DMS53 treated with DMSO at 0.1 percent for 48 hours (cell line): ENCODE data around the gene PNPLA2.

Experiments used
- DNase-seq: peaks from one replicate; lab custom pipeline; 2025; ENCODE audit not compliant: unreplicated experiment; lab: John Stamatoyannopoulos, UW

The PNPLA2 gene

DNA sequence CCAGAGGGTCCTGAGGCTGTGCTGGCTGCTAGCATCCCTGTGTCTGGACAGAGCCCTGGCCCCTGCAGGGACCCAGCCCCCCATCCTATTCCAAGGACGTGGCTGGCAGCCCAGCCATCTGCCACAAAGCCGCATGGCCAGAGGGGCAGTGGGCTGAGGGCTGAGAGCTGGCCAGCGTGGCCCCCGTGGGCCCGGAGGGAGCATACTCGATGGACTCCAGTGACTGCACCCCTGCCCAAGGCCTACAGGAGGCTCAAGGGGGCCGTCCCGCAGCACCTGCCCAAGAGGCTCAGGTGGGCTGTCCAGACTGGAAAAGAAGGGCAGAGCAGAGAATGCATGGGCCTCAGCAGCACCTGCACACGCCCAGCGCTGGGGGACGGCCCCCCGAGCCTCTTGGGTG is 37.1 kb downstream of the PNPLA2 start:
- no peak for DNase-seq

DNA sequence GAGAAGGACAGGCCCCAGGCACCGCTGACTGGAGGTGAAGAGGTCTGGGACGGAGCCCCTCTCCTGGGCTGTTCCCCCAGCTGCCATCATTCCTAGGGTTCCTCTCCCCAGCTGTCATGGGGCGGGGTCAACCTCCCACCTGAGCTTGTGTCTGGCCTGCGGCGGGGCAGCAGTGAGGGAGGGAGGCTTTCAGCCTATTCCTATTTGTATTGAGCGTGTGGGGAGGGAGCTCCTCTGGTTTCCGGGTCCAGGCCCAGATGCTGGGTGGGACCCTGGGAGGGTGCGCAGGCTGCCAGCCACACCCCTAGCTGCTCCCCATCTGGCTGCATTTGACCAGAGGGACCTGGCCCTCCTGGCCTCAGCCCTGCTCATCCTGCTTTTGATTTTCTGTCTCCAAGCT is 37.7 kb downstream of the PNPLA2 start:
- DNase-seq: no peak

DNA sequence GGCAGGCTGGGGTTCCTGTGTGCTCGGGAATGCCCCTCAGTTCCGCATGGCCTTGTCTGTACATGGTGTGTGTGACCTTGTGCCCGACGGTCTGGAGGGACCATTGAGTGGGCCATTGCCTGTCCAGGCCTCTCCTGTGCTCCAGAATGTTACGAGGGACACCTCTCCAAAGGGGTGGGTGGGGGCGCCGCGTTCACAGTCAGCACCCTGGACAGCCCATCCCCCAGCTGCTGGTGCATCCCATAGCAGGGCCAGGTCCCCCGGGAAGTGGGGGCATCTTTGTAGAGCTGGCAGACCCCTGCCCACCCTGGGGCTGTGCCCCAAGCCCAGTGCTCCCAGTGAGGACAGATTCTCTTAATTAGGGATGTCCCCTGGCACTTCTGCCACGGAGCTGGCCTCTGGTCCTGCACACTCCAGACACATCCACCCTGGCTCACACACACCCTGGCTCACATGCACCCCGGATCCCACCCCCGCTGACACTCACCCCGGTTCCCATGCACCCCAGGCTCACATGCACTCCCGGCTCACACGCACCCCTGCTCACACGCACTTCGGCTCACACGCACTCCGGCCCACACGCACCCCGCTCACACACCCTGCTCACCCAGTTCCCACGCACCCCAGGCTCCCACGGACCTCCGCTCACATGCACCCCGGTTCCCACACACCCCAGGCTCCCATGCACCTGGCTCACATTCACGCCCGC is 39.5 kb downstream of the PNPLA2 start:
- no peak for DNase-seq

DNA sequence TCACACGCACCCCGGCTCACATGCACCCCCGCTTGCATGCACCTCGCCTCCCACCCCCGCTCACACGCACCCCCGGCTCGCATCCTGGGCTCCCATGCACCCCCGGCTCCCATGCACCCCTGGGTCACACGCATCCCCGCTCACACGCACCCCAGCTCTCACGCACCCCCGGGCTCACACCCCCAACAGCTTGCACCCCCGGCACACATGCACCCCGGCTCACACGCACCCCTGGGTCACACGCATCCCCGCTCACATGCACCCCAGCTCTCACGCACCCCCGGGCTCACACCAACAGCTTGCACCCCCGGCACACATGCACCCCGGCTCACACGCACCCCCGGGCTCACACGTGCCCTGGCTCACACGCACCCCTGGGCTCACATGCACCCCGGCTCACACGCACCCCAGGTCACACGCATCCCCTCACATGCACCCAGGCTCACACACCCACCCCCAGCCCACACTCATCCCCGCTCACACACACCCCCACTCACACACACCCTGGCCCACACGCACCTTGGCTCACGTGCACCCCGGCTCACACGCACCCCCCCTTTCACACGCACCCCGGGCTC is 40.1 kb downstream of the PNPLA2 start:
- DNase-seq: no peak

DNA sequence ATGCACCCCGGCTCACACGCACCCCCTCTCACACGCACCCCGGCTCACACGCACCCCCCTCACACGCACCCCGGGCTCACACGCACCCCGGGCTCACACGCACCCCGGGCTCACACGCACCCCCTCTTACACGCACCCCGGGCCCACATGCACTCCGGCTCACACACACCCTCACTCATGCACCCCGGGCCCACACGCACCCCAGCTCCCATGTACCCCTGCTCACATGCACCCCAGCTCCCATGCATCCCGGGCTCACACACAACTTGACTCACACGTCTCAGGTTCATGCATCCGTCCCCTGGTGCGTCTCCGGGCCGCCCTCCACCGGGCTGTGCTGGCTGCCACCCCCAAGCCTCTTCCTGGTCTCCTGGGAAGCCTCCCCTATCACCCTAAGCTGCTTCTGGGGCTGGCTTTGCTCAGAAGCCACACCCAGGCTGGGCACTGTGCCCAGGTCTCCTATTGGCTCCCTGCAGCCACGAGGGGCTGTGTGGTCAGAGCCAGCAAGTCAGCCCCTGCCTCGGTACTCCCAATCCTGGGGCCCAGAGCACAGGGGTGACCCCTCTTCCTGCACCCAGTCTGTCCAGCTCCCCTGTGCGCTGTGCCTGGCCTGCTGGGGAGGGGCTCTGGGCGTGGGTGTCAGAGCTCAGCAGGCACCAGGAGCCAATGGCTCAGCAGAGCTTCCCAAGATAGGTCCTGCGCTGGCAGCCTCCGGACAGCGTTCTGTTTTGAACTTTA is 40.8 kb downstream of the PNPLA2 start:
- no peak for DNase-seq

DNA sequence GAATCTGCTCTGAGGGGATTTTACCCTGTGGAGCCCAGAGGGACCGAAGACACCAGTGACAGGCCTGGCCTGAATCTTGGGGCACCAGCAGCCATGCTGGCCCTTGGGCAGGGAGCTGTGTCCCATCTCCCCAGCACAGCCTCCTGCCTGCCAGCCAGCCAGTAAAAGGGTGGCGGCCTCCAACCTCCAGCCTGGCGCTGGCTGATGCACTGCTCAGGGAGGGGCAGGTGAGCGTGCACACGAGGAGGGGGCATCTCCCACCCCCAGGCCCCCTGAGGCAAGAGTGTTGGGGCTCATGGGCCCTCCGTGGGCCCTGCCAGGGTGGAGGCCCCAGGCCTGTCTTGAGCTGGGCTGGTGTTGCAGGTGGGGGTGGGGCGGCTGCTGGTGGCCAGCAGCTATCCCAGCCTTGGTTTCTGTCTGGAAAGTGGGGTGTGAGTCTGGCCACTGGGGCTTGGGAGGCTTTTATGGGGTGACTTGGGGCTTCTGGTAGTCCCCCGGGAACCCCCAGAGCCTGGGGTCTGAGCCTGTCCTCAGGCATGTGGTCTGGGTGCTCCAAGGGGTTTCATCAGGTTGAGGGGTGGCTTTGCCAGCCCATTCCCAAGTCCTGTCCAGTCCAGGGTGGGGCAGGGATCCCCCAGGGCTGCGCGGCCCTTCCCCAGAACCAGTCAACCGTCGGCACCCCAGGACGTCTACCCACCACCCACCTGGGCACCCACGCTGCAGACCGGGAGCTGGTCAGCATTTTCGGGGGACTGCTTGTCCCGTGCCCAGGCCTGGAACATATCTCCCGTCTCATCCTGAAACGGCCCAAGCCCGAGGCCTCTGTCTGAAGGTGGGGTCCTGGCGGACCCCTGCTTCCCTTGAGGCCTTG is 41.8 kb downstream of the PNPLA2 start:
- no peak for DNase-seq

DNA sequence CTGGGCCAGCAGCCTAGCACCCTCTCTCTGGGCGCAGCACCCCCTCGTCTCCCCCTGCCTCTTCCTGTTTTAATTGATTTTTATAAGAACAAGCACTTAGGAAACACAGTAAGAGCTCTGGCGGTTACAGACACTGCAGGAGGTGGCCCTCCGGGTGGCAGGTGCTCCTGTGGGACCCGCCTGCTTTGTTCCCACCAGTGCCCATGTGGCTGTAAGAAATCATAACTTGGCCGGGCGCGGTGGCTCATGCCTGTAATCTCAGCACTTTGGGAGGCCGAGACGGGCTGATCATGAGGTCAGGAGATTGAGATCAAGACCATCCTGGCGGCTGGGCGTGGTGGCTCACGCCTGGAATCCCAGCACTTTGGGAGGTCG is 42.4 kb downstream of the PNPLA2 start:
- no peak for DNase-seq

DNA sequence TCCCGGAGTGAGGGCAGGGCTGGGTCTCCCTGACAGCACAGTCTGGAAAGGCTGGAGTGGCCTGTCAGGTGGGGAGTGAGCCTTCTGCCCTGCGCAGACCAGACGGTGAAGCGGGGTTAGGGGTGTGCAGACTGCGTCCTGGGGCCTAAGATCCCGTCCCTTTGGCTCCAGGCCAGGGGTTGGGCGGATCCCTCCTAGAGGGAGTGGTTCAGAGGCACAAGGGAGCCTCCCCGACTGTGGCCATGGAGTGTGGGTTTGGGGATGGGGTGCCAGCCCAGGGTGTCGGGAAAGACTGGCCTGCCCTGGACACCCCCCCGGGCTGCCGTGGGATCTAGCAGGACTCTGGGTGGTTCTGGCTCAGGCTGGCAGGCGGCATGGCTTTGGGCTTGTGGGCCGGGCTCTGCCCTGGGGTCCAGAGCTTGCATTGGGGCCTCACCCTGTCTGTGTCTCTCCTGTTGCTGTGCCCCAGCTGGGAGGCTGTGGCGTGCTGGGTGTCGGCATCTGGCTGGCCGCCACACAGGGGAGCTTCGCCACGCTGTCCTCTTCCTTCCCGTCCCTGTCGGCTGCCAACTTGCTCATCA is 43.5 kb downstream of the PNPLA2 start:
- no peak for DNase-seq

DNA sequence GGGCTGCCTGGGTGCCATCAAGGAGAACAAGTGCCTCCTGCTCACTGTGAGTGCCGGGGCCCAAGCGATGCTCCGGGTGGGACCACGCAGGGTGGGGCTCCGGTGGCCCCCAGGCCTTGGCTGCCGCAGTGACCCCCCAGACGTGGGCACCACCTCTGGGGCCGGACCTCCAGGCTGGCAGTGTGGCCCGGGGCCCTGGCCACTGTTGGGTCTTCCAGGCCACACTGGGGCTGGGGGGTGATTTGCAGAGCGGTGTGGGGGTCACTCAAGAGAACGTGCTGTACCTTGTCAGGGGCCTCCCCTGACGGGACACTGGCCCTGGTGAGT is 43.9 kb downstream of the PNPLA2 start:
- no peak for DNase-seq

DNA sequence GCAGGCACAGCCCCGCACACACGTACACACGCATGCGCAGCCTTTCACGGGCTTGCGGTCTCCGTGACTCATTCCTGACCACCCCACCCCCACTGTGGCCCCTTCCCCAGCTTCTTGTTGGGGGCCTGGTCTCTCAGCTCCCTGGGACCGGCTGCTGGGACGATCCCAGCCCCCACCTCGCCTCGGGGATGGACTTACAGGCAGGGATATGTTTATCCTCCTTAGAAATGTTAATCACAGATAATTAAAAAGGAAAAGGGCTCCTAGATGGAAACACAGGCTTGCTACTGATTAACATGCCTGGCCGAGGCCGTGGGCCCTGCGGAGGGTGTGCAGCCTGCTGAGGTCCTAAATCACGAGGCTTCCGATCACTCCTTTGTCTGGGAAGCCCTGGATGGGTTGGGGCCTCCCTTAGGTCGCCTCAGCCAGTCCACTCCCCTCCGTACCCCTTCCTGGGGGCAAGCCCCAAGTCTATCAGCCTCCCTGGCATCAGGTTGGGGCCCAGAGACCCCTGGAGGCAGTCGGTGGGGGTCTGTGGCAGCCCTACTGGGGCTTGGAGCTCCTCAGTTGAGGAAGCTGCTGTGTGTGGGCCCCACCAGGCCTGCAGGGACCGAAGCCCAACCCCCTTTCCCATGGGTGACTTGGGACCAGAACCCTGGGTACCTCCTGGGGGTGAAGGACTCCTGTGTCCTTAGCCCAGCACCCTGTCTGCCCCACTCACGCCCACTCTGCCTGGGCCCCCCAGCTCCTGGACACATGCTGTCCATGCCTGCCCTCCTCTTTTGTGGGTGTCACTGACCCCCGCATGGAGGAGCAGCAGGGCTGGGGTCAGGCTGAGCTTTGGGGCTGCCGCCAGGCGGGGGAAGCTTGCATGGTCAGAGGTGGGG is 44.6 kb downstream of the PNPLA2 start:
- no peak for DNase-seq

DNA sequence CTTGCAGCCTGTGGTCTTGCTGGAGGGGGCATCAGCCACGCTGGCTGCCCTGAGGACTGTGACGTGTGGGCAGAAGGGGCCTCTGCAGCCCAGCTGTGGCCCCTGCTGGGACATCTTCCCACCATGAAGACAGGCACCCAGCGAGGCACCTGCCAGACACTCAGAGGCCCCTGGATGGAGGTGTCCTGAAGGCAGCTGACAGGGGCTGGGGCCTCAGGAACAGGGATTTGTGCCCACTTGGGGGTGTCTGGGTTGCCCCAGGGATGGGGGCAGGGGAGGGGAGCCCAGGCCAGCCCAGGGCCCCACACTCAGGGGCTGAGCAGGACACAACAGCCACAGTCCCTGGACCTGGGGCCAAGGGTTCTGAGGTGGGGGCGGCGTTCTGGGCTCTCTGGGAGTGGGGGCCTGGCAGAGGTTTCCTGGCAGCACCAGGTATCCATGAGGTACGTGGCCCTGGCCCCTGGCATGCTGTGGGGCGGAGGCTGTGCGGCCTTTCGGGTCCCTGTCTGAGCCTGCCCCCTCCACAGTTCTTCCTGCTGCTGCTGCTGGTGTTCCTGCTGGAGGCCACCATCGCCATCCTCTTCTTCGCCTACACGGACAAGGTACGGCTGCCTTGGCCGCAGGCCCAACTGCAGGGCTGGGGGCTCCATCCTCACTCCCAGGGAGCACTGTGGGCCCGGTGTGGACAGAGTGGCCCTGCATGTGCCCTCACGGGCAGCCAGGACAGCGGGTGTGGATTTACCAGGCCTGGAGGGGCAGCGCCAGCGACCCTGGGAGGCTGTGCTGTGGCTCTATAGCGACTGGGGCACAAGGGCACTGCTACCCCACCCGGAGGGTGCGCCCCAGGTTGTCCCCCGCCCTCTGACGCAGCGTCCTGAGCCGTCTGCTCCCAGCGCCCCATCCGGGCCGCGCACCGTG is 45.5 kb downstream of the PNPLA2 start:
- DNase-seq: no peak

DNA sequence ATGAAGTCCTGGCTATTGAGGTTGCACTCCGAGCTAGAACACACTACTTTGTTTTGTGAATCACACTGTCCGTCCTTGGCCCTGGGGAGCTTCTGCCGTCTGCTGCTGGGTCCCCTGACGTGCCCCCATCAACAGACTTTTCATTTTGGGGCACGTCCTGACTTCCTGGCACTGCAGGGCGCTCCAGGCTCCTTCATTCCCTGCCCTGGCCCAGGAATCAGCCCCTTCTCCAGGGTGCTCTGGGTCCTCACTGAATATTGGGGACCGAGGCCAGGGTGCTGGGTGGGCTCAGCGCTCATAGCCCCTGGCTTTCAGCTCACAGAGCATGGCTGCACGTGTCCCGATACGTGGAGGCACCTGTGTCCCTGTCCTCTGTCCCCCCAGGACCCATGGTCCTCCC is 46.2 kb downstream of the PNPLA2 start:
- DNase-seq: no peak

DNA sequence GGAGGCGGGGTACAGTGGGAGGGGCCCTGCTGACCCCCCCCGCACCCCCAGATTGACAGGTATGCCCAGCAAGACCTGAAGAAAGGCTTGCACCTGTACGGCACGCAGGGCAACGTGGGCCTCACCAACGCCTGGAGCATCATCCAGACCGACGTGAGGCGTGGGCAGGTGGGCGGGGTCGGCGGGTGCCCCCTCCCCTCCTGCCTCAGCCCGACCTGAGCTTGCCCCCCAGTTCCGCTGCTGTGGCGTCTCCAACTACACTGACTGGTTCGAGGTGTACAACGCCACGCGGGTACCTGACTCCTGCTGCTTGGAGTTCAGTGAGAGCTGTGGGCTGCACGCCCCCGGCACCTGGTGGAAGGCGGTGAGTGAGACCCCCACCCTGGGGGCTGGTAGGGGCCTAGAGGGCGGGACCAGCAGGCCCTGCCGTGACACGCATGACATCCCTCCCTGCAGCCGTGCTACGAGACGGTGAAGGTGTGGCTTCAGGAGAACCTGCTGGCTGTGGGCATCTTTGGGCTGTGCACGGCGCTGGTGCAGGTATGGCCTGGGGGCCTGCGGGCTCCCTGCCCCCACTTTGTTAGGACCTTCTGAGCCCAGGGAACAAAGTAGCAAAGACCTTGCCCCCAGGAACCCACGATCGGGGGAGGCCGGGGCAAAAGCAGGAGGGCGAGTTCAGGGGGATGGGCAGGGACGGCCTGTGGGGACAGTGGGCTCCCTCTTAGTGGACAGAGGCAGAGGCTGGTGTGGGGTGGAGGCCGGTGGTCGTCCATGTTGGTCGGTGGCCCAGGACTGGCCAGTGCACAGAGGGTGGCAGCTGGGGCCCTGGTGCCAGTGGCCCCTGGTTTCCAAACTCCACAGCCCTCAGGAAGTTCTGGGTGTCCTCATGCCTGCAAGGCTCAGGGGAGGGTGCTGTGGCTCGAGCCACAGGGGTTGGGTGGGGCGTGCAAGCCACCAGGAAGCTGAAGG is 47.0 kb downstream of the PNPLA2 start:
- DNase-seq: no peak

DNA sequence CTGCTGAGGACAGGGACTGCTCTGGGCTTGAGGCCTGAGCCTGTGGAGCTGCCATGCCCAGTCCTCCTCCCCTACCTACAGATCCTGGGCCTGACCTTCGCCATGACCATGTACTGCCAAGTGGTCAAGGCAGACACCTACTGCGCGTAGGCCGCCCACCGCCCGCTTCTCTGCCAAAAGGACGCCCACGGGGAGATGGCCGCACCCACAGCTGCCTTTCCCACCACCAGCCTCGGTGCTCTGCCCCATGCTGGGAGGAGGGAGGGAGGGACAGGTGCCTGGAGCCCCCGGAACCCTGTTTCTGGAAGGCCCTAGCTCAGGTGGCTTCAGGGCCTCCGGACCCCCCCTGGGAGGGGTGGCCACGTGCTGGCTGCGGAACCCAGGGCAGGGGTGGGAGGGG is 47.8 kb downstream of the PNPLA2 start:
- no peak for DNase-seq

DNA sequence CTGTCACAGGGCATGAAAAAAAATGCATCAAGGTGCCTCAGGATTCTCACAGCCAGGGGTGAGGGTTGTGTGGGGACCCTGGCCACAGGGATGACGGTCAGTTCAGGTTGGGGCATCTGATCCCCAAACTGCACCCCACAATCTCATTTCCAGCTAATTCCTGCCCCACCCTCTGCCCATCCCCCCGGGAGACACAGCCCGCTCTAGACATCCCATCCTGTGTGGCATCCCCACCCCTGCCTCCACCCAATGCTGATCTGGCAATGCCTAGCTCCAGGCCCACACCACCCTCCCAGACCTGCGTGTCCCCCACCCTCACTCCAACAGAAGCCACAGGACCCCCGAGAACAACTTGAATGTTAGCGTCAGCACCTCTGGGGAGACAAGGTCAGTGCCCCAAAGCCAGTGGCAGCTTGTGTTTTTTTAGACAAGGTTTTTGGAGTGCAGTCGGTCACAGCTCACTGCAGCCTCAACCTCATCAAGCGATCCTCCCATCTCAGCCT is 49.2 kb downstream of the PNPLA2 start:
- no peak for DNase-seq

DNA sequence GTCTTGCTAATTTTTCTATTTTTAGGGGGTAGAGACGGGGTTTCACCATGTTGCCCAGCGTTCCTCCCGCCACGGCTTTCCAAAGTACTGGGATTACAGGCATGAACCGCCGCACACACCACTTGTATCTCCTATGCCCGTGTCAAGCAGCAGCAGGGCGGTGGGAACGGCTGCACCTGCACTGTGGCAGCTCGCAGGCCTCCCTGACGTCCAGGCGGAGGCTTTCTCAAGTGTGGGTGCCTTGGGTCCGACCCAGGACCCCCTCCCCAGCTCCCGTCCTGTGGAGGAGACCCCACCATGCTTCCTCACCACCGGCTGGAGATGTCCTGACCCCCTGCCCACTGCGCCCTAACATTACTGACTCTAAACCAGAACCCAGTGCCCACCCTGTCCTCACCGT is 49.7 kb downstream of the PNPLA2 start:
- DNase-seq: no peak

DNA sequence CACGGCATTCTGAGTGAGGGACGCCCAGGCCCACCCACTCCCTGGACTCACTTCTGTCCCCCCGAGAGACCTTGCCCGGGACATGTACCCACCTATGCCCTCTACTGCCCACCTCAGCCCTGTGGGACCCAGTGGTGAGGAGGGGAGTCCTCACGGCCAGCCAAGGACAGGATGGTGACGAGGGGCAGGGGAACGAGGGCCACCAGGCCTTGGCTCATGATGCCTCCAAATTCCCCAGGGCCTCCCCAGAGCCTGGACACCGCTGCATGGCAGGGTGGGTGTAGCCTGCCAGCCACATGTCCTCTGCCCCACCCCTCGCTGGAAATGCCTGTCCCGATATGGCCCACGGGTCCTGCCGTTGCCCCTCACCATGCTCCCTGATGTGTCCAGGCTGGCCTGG is 50.1 kb downstream of the PNPLA2 start:
- no peak for DNase-seq
